Stimulated activated naive B cell treated with anti-CD40 and anti-IgM and Interleukin-4, amounts not matched to agents 10 μg/mL and 1 μg/mL and 100 μg/mL, for 72 hours (primary cell): ENCODE data around the gene SRPK2.
"Not testable (repeated sequence)": the region's sequence is repeated elsewhere in the genome, so short reads cannot be mapped to it uniquely, and the experiment has no call there.

Experiments
- ATAC-seq, 2 donors: fragments of 150-1000 bp; cut with Tn5 transposase; replicated peaks; 2 replicates each; pipeline ENCODE4 v1.10.0; 2021; ENCODE audit warnings: moderate library complexity in 1 of 2
- DNase-seq: peaks from one replicate; pipeline ENCODE4 v3.0.0; 2021
- H3K27ac Mint-ChIP-seq: one replicate; pipeline ENCODE4 v1.8.0; 2022; ENCODE audit warnings: mild to moderate bottlenecking, mixed read lengths
- H3K27me3 Mint-ChIP-seq, 2 donors: one replicate each; pipeline ENCODE4 v1.8.0; 2022; ENCODE audit warnings: mixed read lengths in 2 of 2
- H3K36me3 Mint-ChIP-seq, 2 donors: one replicate each; pipeline ENCODE4 v1.8.0; 2022; ENCODE audit warnings: mixed read lengths in 2 of 2, mild to moderate bottlenecking in 1 of 2
- H3K4me1 Mint-ChIP-seq, 2 donors: one replicate each; pipeline ENCODE4 v1.8.0; 2022; ENCODE audit warnings: mixed read lengths in 2 of 2, mild to moderate bottlenecking in 1 of 2
- H3K4me3 Mint-ChIP-seq, 2 donors: one replicate each; pipeline ENCODE4 v1.8.0; 2022; ENCODE audit warnings: mild to moderate bottlenecking in 2 of 2, mixed read lengths in 2 of 2, moderate library complexity in 1 of 2
- H3K9me3 Mint-ChIP-seq, 2 donors: one replicate each; pipeline ENCODE4 v1.8.0; 2022; ENCODE audit warnings: mixed read lengths in 2 of 2, mild to moderate bottlenecking in 1 of 2

Gene SRPK2

DNA sequence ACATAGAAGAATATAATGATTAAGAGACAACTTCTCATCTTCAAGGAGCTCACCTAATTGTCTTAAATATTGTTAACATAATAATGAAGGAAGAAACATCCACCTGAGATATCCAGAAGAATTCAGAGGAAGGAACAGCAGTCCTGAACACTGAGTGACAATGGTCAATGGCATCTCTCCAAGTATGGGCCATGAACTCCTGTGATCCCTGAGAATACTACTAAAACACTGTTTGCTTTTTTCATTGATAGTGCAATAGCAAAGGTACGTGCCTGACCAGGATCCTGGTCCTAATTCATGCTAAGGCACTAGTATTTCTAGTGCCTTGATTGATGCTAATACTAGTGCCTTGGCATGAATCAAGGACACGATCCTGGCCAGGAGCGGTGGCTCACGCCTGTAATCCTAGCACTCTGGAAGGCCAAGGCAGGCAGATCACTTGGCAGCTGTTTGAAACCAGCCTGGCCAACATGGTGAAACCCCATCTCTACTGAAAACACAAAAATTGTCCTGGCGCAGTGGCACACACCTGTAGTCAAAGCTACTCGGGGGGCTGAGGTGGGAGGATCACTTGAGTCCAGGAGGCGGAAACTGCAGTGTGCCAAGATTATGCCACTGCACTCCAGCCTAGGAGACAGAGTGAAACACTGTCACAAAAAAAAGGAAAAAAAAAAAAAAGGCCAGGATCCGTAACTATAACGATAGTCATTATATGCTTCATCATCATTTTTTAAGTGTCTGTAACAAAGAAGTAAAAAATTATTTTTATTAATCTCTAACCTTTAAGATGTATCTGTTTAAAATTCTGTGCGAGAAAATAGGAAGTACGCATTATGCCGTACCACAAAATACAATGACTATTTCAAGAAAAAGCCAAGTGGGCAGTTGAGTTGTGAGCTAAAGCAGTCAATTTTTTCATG lies 49.1 kb downstream of the SRPK2 start:
- no peak for ATAC-seq
- Mint-ChIP-seq H3K27ac (peak overlapping the region; percentile 42), H3K9me3 (no peaks in the 10 kb centered on the region), H3K36me3 (peaks cover 0 to 2% of the 10 kb centered on the region in 2 donors), H3K4me3 (no peak overlapping the region), H3K27me3 (no peaks in the 10 kb centered on the region), H3K4me1 (peaks cover 12 to 31% of the 10 kb centered on the region in 2 donors)
- DNase-seq: no peak

DNA sequence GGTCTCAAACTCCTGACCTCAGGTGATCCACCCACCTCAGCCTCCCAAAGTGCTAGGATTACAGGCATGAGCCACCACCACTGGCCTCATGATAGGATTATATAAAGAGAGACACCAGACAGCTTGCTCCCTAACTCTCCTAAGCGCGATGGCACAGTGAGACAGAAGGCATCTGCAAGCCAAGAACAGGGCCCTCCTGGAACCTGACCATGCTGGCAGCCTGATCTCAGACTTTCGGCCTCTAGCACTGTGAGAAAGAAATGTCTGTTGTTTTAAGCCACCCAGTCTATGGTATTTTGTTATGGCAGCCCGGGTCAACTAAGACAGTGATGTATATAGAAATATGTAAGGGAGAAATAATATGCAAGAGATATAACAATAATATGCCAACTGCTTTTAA lies 51.2 kb downstream of the SRPK2 start:
- Mint-ChIP-seq H3K27me3 (no peaks in the 10 kb centered on the region), H3K4me3 (no peak overlapping the region), H3K4me1 (peaks cover 7 to 22% of the 10 kb centered on the region in 2 donors), H3K36me3 (peaks cover 0 to 2% of the 10 kb centered on the region in 2 donors), H3K27ac (no peak overlapping the region), H3K9me3 (no peaks in the 10 kb centered on the region)
- no peak for DNase-seq
- ATAC-seq: no peak

DNA sequence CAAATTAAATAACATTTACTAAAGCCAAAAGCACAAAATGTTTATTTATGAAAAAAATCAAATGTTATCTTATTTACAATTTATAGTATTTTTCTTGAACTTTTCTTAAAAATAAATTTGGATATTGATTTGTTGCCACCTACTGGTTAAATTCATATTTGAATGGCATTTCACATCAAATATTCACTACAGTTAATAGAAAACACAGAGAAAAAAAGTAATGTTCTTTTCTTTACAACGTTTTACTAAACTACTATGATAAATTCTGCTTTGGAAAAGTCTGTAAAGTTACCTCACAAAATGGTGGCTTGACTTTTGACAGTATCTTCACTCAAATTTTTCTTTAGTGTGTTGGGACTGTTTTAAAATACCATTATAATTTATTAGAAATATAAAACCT lies 52.7 kb downstream of the SRPK2 start:
- no peak for DNase-seq
- Mint-ChIP-seq H3K27ac (no peak overlapping the region), H3K4me3 (no peak overlapping the region), H3K9me3 (no peaks in the 10 kb centered on the region), H3K27me3 (no peaks in the 10 kb centered on the region), H3K4me1 (peaks cover 15 to 25% of the 10 kb centered on the region in 2 donors), H3K36me3 (peaks cover 0 to 5% of the 10 kb centered on the region in 2 donors)
- ATAC-seq: no peak

DNA sequence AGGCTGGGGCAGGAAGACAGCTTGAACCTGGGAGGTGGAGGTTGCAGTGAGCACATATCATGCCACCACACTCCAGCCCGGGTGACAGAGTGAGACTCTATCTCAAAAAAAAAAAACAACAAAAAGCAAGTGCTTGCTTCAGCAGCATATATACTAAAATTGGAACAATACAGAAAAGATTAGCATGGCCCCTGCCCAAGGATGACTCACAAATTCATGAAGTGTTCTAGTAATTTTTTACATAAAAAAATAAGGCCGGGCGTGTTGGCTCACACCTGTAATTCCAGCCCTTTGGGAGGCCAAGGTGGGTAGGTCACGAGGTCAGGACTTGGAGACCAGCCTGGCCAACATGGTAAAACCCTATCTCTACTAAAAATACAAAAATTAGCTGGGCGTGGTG lies 56.1 kb downstream of the SRPK2 start:
- not testable (repeated sequence) for H3K27ac Mint-ChIP-seq, H3K36me3 Mint-ChIP-seq, ATAC-seq, DNase-seq, H3K27me3 Mint-ChIP-seq, H3K9me3 Mint-ChIP-seq, H3K4me3 Mint-ChIP-seq
- peaks cover 13 to 30% of the 10 kb centered on the region in 2 donors for H3K4me1 Mint-ChIP-seq

DNA sequence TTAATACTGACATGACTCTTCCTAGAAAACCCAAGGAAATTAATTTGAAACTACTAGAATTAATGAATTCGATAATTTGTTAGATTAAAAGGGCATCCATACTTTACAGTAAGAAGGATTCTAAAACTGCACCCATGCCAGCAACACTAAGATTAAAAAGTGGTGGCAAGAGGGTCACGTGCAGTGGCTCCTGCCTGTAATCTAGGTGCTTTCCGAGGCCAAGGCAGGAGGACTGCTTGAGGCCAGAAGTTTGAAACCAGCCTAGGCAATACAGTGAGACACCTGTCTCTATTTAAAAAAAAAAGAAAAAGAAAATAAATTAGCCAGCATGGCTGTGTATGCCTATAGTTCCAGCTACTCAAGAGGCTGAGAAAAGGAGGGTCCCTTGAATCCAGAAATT lies 58.2 kb downstream of the SRPK2 start:
- ATAC-seq: no peak
- H3K9me3 Mint-ChIP-seq: no peaks in the 10 kb centered on the region
- H3K27ac Mint-ChIP-seq: no peak overlapping the region
- DNase-seq: no peak
- H3K4me3 Mint-ChIP-seq: no peak overlapping the region
- H3K27me3 Mint-ChIP-seq: no peaks in the 10 kb centered on the region
- H3K4me1 Mint-ChIP-seq: peaks cover 25 to 46% of the 10 kb centered on the region in 2 donors
- H3K36me3 Mint-ChIP-seq: peaks cover 2 to 7% of the 10 kb centered on the region in 2 donors

DNA sequence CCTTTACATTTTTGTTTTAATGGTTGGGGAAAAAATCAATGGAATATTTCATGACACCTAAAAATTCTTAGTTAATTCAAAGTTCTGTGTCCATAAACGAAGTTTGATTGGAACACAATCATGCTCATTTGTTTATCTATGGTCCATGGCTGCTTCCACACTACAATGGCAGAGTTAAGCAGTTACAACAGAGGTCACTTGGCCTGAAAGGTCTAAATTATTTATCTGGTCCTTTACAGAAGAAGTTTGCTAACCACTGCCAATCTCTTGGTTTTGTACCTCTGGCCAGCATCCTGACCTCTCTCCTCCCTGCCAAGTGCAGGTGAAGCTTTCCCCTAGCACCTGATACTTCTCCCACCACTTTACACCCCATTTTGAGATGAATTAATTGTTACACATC lies 61.5 kb downstream of the SRPK2 start:
- DNase-seq: no peak
- H3K27ac Mint-ChIP-seq: peak overlapping the region; percentile 11
- H3K4me3 Mint-ChIP-seq: no peak overlapping the region
- H3K27me3 Mint-ChIP-seq: no peaks in the 10 kb centered on the region
- ATAC-seq: no peak
- H3K36me3 Mint-ChIP-seq: peaks cover 2 to 12% of the 10 kb centered on the region in 2 donors
- H3K9me3 Mint-ChIP-seq: no peaks in the 10 kb centered on the region
- H3K4me1 Mint-ChIP-seq: peaks cover 36 to 65% of the 10 kb centered on the region in 2 donors

DNA sequence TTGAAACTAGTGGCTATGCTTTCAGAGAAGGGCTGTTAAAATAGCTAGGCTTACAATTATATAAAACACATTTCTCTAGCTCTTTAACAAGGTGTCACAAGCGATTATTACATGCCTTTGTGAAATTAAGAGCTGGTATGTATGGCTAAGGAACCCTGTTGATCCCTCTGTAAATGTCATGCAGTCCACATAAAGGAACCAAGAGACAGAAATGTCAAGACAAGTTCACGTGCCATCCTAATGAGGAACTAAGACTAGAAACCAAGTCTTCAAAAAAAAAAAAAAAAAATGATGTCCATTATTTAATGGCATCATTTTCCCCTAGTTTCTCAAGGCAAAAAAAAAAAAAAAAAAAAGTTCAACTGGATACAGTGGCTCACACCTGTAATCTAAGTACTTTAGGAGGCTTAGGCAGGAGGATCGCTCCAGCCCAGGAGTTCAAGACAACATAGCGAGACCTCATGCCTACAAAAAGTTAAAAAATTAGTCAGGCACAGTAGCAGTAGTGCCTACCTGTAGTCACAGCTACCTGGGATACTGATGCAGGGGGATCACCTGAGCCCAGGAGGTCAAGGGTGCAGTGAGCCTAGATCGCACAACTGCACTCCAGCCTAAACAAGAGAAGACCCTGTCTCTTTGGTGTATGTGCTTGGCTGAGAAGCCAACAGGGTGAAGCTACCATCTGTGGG lies 63.4 kb downstream of the SRPK2 start:
- DNase-seq (no peak), ATAC-seq (peak; percentile 99)
- H3K27ac Mint-ChIP-seq: peak overlapping the region; percentile 77
- H3K4me3 Mint-ChIP-seq: peak overlapping the region in 1 of 2 donors; percentile 45
- peaks cover 9 to 21% of the 10 kb centered on the region in 2 donors for H3K36me3 Mint-ChIP-seq
- no peaks in the 10 kb centered on the region for H3K27me3 Mint-ChIP-seq
- no peaks in the 10 kb centered on the region for H3K9me3 Mint-ChIP-seq
- peaks cover 33 to 73% of the 10 kb centered on the region in 2 donors for H3K4me1 Mint-ChIP-seq

DNA sequence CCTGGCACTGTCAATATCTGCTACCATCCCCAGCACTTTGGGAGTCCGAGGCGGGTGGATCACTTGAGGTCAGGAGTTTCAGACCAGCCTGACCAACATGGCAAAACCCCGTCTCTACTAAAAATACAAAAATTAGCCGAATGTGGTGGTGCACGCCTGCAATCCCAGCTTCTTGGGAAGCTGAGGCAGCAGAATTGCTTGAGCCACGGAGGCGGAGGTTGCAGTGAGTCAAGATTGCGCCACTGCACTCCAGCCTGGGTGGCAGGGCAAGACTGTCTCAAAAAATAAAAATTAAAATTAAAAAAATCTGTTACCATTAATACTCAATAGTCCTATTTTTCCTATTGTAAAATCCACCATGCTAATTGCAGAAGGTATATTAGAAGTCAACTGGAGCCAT lies 64.1 kb downstream of the SRPK2 start:
- peak overlapping the region in 1 of 2 donors; percentile 45 for H3K4me3 Mint-ChIP-seq
- H3K36me3 Mint-ChIP-seq: peaks cover 9 to 21% of the 10 kb centered on the region in 2 donors
- peaks cover 35 to 81% of the 10 kb centered on the region in 2 donors for H3K4me1 Mint-ChIP-seq
- not testable (repeated sequence) for ATAC-seq, H3K9me3 Mint-ChIP-seq, H3K27ac Mint-ChIP-seq, DNase-seq, H3K27me3 Mint-ChIP-seq

DNA sequence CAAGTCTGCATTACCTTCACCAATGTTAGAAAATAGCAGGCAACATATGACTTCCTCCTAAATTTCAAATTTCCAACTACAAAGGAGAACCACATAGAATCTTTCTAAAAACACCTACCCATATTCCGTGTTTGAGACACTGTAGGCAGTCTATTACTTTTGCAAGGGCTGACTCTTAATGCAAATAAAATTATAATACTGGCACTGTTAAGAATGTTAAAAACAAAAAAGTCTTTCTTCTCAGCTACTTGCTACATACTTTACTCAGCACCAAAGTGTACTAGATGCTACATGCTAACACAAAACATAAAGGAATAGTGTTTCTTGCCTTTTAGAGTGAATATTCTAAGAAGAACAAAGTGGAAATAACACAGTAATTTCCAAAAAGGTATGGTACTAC lies 65.4 kb downstream of the SRPK2 start:
- no peak overlapping the region for H3K27ac Mint-ChIP-seq

DNA sequence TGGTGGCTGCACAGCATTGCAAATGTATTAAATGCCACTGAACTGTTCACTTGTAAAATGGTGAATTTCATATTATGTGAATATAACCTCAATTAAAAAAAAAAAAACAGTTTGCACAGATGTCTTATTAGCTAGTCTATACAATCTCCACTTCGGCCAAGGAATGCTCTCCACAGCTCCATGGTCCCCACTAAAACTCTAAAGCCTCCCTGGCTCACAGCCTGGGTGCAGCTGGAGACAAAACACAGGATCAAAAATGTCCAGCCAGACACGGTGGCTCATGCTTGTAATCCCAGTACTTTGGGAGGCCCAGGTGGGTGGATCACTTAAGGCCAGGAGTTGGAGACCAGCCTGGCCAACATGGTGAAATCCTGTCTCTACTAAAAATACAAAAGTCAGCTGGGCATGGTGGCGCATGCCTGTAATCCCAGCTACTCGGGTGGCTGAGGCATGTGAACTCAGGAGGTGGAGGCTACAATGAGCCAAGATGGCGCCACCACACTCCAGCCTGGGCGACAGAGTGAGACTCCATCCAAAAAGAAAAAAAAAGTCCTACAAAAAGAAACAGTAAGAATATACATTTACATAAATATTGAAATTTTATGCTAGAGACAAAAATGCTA lies 66.0 kb downstream of the SRPK2 start:
- no peak overlapping the region for H3K4me3 Mint-ChIP-seq
- no peaks in the 10 kb centered on the region for H3K27me3 Mint-ChIP-seq
- peaks cover 35 to 83% of the 10 kb centered on the region in 2 donors for H3K4me1 Mint-ChIP-seq
- peaks cover 9 to 17% of the 10 kb centered on the region in 2 donors for H3K36me3 Mint-ChIP-seq
- ATAC-seq (no peak), DNase-seq (no peak)
- no peak overlapping the region for H3K27ac Mint-ChIP-seq
- no peaks in the 10 kb centered on the region for H3K9me3 Mint-ChIP-seq

More for the DNA sequence above, 65.4 kb downstream of the SRPK2 start:
- ATAC-seq (no peak), DNase-seq (no peak)
- Mint-ChIP-seq H3K9me3 (no peaks in the 10 kb centered on the region), H3K4me1 (peaks cover 35 to 83% of the 10 kb centered on the region in 2 donors), H3K4me3 (no peak overlapping the region), H3K27me3 (no peaks in the 10 kb centered on the region), H3K36me3 (peaks cover 9 to 17% of the 10 kb centered on the region in 2 donors)

DNA sequence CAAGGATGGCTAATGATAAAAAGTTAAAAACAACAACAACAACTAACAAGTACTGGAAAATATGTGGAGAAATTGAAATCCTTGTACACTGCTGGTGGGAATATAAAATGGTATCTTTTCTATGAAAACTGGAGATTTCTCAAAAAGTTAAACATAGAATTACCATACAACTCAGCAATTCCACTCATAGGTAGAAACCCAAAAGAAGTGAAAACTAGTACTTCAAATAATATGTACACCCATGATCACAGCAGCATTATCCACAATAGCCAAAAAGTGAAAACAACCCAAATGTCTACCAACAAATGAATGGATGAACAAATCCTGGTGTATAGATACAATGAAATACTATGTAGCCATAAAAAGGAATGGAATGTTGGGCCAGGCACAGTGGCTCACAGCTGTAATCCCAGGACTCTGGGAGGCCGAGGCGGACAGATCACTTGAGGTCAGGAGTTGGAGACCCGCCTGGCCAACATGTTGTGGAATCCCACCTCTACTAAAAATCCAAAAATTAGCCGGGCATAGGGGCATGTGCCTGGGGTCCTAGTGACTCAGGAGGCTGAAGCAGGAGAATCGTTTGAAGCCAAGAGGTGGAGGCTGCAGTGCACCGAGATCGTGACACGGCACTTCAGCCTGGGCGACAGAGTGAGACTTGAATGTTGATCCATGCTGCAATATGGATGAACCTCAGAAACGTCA lies 66.8 kb downstream of the SRPK2 start:
- Mint-ChIP-seq H3K4me1 (peaks cover 31 to 77% of the 10 kb centered on the region in 2 donors), H3K27me3 (no peaks in the 10 kb centered on the region), H3K27ac (no peak overlapping the region), H3K9me3 (no peaks in the 10 kb centered on the region), H3K4me3 (no peak overlapping the region), H3K36me3 (peaks cover 9 to 17% of the 10 kb centered on the region in 2 donors)
- ATAC-seq: no peak
- DNase-seq: no peak

DNA sequence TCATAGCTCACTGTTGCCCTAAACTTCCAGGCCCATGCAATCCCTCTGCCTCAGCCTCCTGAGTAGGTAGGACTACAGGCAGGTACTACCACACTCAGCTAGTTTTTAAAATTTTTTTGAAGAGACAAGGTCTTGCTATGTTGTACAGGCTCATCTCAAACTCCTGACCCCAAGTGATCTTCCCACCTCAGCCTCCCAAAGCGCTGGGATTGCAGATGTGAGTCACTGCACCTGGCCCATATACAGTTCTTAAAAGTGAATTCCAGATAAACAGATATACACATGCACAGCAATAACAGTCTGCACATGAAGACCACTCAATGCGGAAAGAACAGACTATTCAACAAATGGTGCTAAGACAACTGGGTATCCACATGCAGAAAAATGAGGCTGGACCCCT lies 67.8 kb downstream of the SRPK2 start:
- Mint-ChIP-seq H3K27ac (no peak overlapping the region), H3K36me3 (peaks cover 7 to 17% of the 10 kb centered on the region in 2 donors), H3K4me1 (peaks cover 26 to 77% of the 10 kb centered on the region in 2 donors), H3K4me3 (no peak overlapping the region), H3K9me3 (no peaks in the 10 kb centered on the region), H3K27me3 (no peaks in the 10 kb centered on the region)
- DNase-seq: no peak
- no peak for ATAC-seq

DNA sequence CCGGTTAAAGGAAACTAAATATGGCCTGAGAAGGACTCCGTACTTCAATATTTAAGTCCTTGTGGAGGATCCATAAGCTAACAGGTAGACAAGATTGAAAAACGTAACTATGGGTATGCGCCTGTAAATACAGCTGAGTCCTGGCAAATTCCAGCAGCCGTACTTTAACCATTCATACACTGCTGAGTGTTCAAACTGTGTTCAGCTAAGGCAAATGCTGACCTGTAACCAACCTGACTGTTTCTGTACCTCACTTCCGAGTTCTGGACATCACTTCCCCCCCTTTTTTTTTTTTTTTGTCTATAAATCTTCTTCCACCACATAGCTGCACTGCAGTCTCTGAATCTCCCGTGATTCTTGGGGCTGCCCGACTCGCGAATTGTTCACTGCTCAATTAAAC lies 69.1 kb downstream of the SRPK2 start:
- DNase-seq (no peak), ATAC-seq (peak in 1 of 2 donors; percentile 39)
- Mint-ChIP-seq H3K36me3 (peaks cover 7 to 17% of the 10 kb centered on the region in 2 donors), H3K4me1 (peaks cover 18 to 64% of the 10 kb centered on the region in 2 donors), H3K27ac (no peak overlapping the region), H3K27me3 (no peaks in the 10 kb centered on the region), H3K4me3 (peak overlapping the region; percentile 28 to 42), H3K9me3 (no peaks in the 10 kb centered on the region)
